ENCODE measurements around the gene SLC25A12. TPM values are rescaled to one million over a fixed set of nuclear protein-coding genes. Genes with fewer than 3 reads are reported as not detected.

SLC25A12 gene
- polyA plus RNA-seq, 2 of the 4 experiments (the other 2 are of a cell fraction): 12.5 to 26.8 TPM

- no peak for TF ChIP-seq CBX2 (IDR thresholded peaks at IDR 0.05; ENCODE audit: borderline replicate concordance, low read depth)
Observed at GRCh38 chr2:171894612-171894947, 536 bp upstream of the SLC25A12 start (continued).

GRCh38 chr2:171893196-171893823 is 734 bp downstream of the SLC25A12 start:
- ATAC-seq (0 out of 6 replicates have a peak, but pooled peaks of 1 of the 2 experiments have one; percentile 15), FAIRE-seq (no peak), DNase-seq (ENCODE audit: low read depth in 1 of 2, low spot score in 1 of 2) (no peak)
- ChIA-PET CTCF (interaction anchor here (1.3 to 2.2 kb wide), 3 partner anchors 11 to 213 kb away, joined by 3 to 7 read pairs (median 4); partner anchors contain the start of gene DLX2), POLR2A (interaction anchor here (1.1 to 2.0 kb wide), 4 partner anchors 10 to 209 kb away, joined by 3 to 11 read pairs (median 9); partner anchors contain the start of genes DLX1, DLX2 and HAT1)
- H3K4me2 ChIP-seq: peak overlapping the region; percentile 87
- no peaks in the 10 kb centered on the region for H3K9me3 ChIP-seq
- H3K4me3 ChIP-seq: peak overlapping the region; percentile 92
- H3K27ac ChIP-seq: peak overlapping the region; percentile 92 to 96
- peaks cover 13% of the 10 kb centered on the region; the same call in 2 of the 3 replicates for H3K4me1 ChIP-seq
- TF ChIP-seq RARB (CRISPR knock-in tag; IDR thresholded peaks at IDR 0.05): no peak
- peak in 1 of 2 experiments; percentile 50; a peak in 1 of 4 replicates for TF ChIP-seq CEBPB (IDR thresholded peaks at IDR 0.05)
- TF ChIP-seq KDM1A (IDR thresholded peaks at IDR 0.05; ENCODE audit: low read depth): no peak
- TF ChIP-seq HEYL (CRISPR knock-in tag; IDR thresholded peaks at IDR 0.05): no peak
- TF ChIP-seq CBX2 (IDR thresholded peaks at IDR 0.05; ENCODE audit: borderline replicate concordance, low read depth): no peak
- TF ChIP-seq MAFK (IDR thresholded peaks at IDR 0.05; ENCODE audit: partially characterized antibody): no peak
- TF ChIP-seq RAD21 (conservative IDR thresholded peaks at IDR 0.05 in 1 of 2, IDR thresholded peaks at IDR 0.05 in 1 of 2): no peak
- WGBS (ENCODE audit: missing lambda C conversion rate): 48% methylated on average over 7 of the region's 7 CpGs

GRCh38 chr2:171889808-171890207 is 4.2 kb downstream of the SLC25A12 start:
- H3K4me3 ChIP-seq: no peak overlapping the region
- FAIRE-seq (no peak), DNase-seq (ENCODE audit: low read depth in 1 of 2, low spot score in 1 of 2) (no peak), ATAC-seq (no peak)
- H3K4me2 ChIP-seq: no peak overlapping the region
- POLR2A ChIA-PET: no interaction called here
- no peaks in the 10 kb centered on the region for H3K9me3 ChIP-seq
- TF ChIP-seq ATOH8 (CRISPR knock-in tag; IDR thresholded peaks at IDR 0.05; ENCODE audit: low read depth) (no peak), ZFP36 (IDR thresholded peaks at IDR 0.05; ENCODE audit: borderline replicate concordance, partially characterized antibody) (no peak), KDM5A (IDR thresholded peaks at IDR 0.05) (no peak), POLR2AphosphoS2 (conservative IDR thresholded peaks at IDR 0.05; ENCODE audit: low read length) (no peak), SMC3 (IDR thresholded peaks at IDR 0.05) (no peak), EP300 (IDR thresholded peaks at IDR 0.05) (no peak), FOSL2 (IDR thresholded peaks at IDR 0.05) (no peak), FOSL2 (CRISPR knock-in tag; IDR thresholded peaks at IDR 0.05) (no peak), REST (IDR thresholded peaks at IDR 0.05) (no peak), CHD4 (IDR thresholded peaks at IDR 0.05; ENCODE audit: borderline replicate concordance) (no peak), TP53 (CRISPR knock-in tag; IDR thresholded peaks at IDR 0.05) (no peak), CBX2 (IDR thresholded peaks at IDR 0.05; ENCODE audit: borderline replicate concordance, low read depth) (no peak), BHLHE40 (IDR thresholded peaks at IDR 0.05; ENCODE audit: low read depth, low read length) (no peak), MAZ (IDR thresholded peaks at IDR 0.05; ENCODE audit: borderline replicate concordance, low read depth, low read length) (no peak), ZNF302 (CRISPR knock-in tag; IDR thresholded peaks at IDR 0.05) (no peak), HOXB5 (CRISPR knock-in tag; IDR thresholded peaks at IDR 0.05) (no peak), ZSCAN20 (CRISPR knock-in tag; IDR thresholded peaks at IDR 0.05) (no peak), EHF (CRISPR knock-in tag; IDR thresholded peaks at IDR 0.05) (no peak), RARB (CRISPR knock-in tag; IDR thresholded peaks at IDR 0.05) (no peak), MAFK (IDR thresholded peaks at IDR 0.05; ENCODE audit: partially characterized antibody) (no peak), MYC (IDR thresholded peaks at IDR 0.05; ENCODE audit: borderline replicate concordance, low read length) (no peak)
- peaks cover 11% of the 10 kb centered on the region; the same call in 2 of the 3 replicates for H3K4me1 ChIP-seq
- CTCF ChIA-PET: interaction anchor here (1.0 kb wide), 2 partner anchors 10 to 237 kb away, joined by 3 read pairs; no protein-coding TSS in a partner anchor
- 13% methylated on average over 1 of the region's 1 CpG for WGBS (ENCODE audit: missing lambda C conversion rate)
- no peak overlapping the region for H3K27ac ChIP-seq
